Astrocyte of the cerebellum (primary cell): ENCODE data around the gene GSTA2.
"Not testable (repeated sequence)": the region's sequence is repeated elsewhere in the genome, so short reads cannot be mapped to it uniquely, and the experiment has no call there.

Source experiments
- DNase-seq: peaks from one replicate; pipeline ENCODE4 v3.0.0-alpha.2; 2011; ENCODE audit warnings: low read depth
- H3K4me3 ChIP-seq: 2 replicates; pipeline ENCODE4 v1.5.1; 2011; ENCODE audit warnings: mild to moderate bottlenecking, low read depth, low read length, moderate library complexity
- CTCF ChIP-seq: IDR thresholded peaks from 2 replicates; pipeline ENCODE4 v1.5.1; 2012; ENCODE audit warnings: low read length, low read depth, moderate library complexity, mild to moderate bottlenecking; ENCODE audit errors: missing control alignments
- in situ Hi-C: cut with HindIII; loops from 2 replicates; pipeline ENCODE4 v1.10.0; 2017; ENCODE audit warnings: low sequenced_read_pairs

GSTA2 gene

GRCh38 chr6:52720321-52720720, 43.0 kb downstream of the GSTA2 start:
- no peak for TF ChIP-seq CTCF
- H3K4me3 ChIP-seq, result no peak overlapping the region
- DNase-seq, result no peak
- in situ Hi-C loops, result no loop called here

DNA sequence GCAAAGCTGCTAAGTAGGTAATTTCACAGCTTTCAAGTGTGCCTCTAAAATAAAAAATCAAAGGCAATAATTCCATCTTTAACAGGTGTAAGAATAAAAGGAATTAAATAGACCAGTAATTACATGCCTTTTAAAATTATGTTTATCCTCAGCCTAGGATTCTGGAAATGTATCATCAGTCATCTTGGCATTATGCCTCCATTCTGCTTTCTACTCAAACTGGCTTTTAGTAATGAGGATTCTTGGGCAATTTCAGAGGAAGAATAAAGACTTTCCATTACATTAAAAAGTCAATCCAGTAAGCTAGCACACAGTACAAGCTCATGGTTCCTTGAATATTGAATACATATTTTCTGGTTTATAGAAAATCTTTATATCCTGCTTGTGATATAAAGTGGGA, 44.7 kb downstream of the GSTA2 start:
- DNase-seq, result no peak
- H3K4me3 ChIP-seq, result no peak overlapping the region
- TF ChIP-seq CTCF, result no peak
- in situ Hi-C loops, result no loop called here

GRCh38 chr6:52714761-52715160, 48.5 kb downstream of the GSTA2 start:
- in situ Hi-C loops, DNase-seq, H3K4me3 ChIP-seq: not testable (repeated sequence)

GRCh38 chr6:52712136-52712535, 51.1 kb downstream of the GSTA2 start:
- no peak for DNase-seq
- H3K4me3 ChIP-seq, result no peak overlapping the region
- no peak for TF ChIP-seq CTCF
- in situ Hi-C loops, result no loop called here

GRCh38 chr6:52707963-52708680, 55.2 kb downstream of the GSTA2 start:
- no peak overlapping the region for H3K4me3 ChIP-seq
- no peak for DNase-seq
- in situ Hi-C loops, result no loop called here
- TF ChIP-seq CTCF, result no peak

GRCh38 chr6:52706001-52706400, 57.3 kb downstream of the GSTA2 start:
- H3K4me3 ChIP-seq, result no peak overlapping the region
- in situ Hi-C loops, result no loop called here
- DNase-seq, result no peak
- TF ChIP-seq CTCF, result no peak

GRCh38 chr6:52704781-52705502, 58.3 kb downstream of the GSTA2 start:
- H3K4me3 ChIP-seq, DNase-seq, in situ Hi-C loops: not testable (repeated sequence)
